NT2/D1 (cell line): ENCODE data around the gene USP16.

Experiments used
- DNase-seq: peaks from one replicate; pipeline ENCODE4 v3.0.0-alpha.2; 2011; ENCODE audit warnings: low read depth, low spot score
- H3K27me3 ChIP-seq: 2 replicates; pipeline ENCODE4 v1.6.0; 2011; ENCODE audit warnings: mild to moderate bottlenecking; ENCODE audit not compliant: insufficient read length, insufficient read depth
- H3K36me3 ChIP-seq: 2 replicates; pipeline ENCODE4 v1.6.1; 2011; ENCODE audit warnings: mild to moderate bottlenecking, low read length, mixed read lengths; ENCODE audit not compliant: insufficient read depth, insufficient read length
- H3K4me1 ChIP-seq: 2 replicates; pipeline ENCODE4 v1.5.1; 2011; ENCODE audit not compliant: insufficient read depth, insufficient read length
- H3K4me3 ChIP-seq: 2 replicates; pipeline ENCODE4 v1.5.1; 2011; ENCODE audit warnings: low read depth; ENCODE audit not compliant: insufficient read length
- H3K9ac ChIP-seq: 2 replicates; pipeline ENCODE4 v1.6.0; 2011; ENCODE audit warnings: low read depth; ENCODE audit not compliant: insufficient read length
- H3K9me3 ChIP-seq: 2 replicates; pipeline ENCODE4 v1.5.1; 2011; ENCODE audit warnings: mild to moderate bottlenecking, low read length; ENCODE audit not compliant: insufficient read depth
- SUZ12 ChIP-seq: IDR thresholded peaks from 2 replicates; pipeline ENCODE4 v1.6.1; 2011; ENCODE audit not compliant: insufficient read length, insufficient read depth; ENCODE audit errors: extremely low read depth
- YY1 ChIP-seq: IDR thresholded peaks from 2 replicates; pipeline ENCODE4 v1.6.1; 2011; ENCODE audit not compliant: insufficient read length, insufficient read depth
- ZNF274 ChIP-seq: IDR thresholded peaks from 2 replicates; pipeline ENCODE4 v1.6.1; 2011; ENCODE audit warnings: mild to moderate bottlenecking, low read depth, low read length

The USP16 gene

GRCh38 chr21:29077651-29078090 is 53.2 kb downstream of the USP16 start:
- no peak for DNase-seq
- no peaks in the 10 kb centered on the region for H3K36me3 ChIP-seq
- H3K9me3 ChIP-seq, result no peaks in the 10 kb centered on the region
- TF ChIP-seq SUZ12, result no peak
- TF ChIP-seq YY1, result no peak
- no peak overlapping the region for H3K9ac ChIP-seq
- H3K27me3 ChIP-seq, result no peaks in the 10 kb centered on the region
- H3K4me3 ChIP-seq, result no peak overlapping the region
- H3K4me1 ChIP-seq, result no peaks in the 10 kb centered on the region

DNA sequence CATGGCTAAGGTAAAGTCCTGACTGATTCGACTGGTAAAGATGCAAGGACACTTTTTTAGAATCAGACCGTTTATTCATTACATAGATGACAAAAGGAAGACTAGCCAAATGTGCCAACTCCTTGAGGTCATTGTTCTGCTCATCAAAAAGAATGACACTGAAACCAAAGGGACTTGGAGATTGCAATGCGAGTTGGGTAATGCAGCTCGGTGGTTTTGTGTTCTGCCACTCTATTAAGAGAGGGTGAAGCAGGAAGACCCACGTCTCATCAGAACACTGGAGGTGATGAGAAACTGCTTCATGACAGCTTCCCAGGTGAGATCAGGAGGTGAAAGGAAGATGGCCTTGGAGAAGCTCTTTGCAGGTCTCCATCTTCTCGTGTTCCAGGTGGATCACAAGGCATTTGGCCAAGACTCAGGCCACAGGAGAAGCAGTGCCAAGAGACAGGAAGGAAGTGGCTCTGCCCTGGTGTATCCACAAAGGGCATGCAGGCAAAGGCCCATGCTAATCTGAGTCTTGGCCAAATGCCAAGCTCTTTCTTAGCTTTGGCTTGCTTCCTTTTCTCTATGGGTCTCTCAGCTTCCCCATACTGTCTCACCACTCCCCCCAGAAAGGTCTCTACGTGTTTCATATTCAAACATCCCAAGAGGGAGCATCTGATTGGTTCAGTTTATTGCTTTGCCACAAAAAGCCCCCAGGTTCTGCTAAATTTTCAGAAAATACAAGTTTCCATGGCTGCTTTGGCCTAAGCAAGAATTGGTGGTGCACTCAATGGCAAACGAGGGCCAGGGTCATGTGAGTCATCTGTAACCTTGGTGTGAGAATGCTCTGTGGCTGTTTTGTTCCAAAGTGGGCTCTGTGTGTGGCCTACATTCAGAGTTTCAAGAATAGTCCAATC is 54.6 kb downstream of the USP16 start:
- Histone ChIP-seq H3K4me1 (no peaks in the 10 kb centered on the region), H3K9me3 (no peaks in the 10 kb centered on the region), H3K4me3 (no peak overlapping the region), H3K9ac (no peak overlapping the region), H3K36me3 (no peaks in the 10 kb centered on the region), H3K27me3 (no peaks in the 10 kb centered on the region)
- DNase-seq, result no peak
- TF ChIP-seq YY1 (no peak), SUZ12 (no peak), ZNF274 (no peak)

GRCh38 chr21:29080454-29080941 is 56.0 kb downstream of the USP16 start:
- H3K9me3 ChIP-seq, result no peaks in the 10 kb centered on the region
- no peaks in the 10 kb centered on the region for H3K27me3 ChIP-seq
- no peaks in the 10 kb centered on the region for H3K4me1 ChIP-seq
- H3K9ac ChIP-seq, result no peak overlapping the region
- H3K4me3 ChIP-seq, result no peak overlapping the region
- no peaks in the 10 kb centered on the region for H3K36me3 ChIP-seq
- no peak for DNase-seq
- TF ChIP-seq YY1, result no peak
- no peak for TF ChIP-seq ZNF274
- no peak for TF ChIP-seq SUZ12

GRCh38 chr21:29082046-29082815 is 57.8 kb downstream of the USP16 start:
- DNase-seq, result no peak
- TF ChIP-seq YY1 (no peak), SUZ12 (no peak), ZNF274 (no peak)

DNA sequence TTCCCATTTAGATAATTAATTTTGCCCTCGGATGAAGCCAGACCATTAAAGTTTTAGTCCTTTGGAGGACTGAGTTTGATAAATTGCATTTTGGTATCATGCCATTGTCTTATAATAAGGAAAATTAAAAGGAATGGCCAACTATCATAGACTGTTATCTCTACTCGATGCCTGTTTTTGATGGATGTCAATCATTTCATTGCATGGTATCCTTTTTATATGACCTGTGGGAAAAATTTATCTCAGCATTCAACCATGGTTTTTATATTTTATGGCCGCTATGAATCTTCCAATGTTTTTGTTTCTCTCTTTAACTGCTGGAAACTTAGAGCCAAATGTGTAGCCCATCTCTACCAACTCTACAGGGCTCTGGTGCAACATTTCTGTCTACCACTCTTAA is 58.8 kb downstream of the USP16 start:
- Histone ChIP-seq H3K9ac (no peak overlapping the region), H3K27me3 (no peaks in the 10 kb centered on the region), H3K9me3 (no peaks in the 10 kb centered on the region), H3K4me1 (no peaks in the 10 kb centered on the region), H3K36me3 (no peaks in the 10 kb centered on the region), H3K4me3 (no peak overlapping the region)
- TF ChIP-seq SUZ12 (no peak), YY1 (no peak), ZNF274 (no peak)
- no peak for DNase-seq

More at GRCh38 chr21:29082046-29082815, 57.8 kb downstream of the USP16 start:
- H3K9ac ChIP-seq, result no peak overlapping the region
- H3K27me3 ChIP-seq, result no peaks in the 10 kb centered on the region
- H3K4me1 ChIP-seq, result no peaks in the 10 kb centered on the region
- no peaks in the 10 kb centered on the region for H3K9me3 ChIP-seq
- no peak overlapping the region for H3K4me3 ChIP-seq
- H3K36me3 ChIP-seq, result no peaks in the 10 kb centered on the region

DNA sequence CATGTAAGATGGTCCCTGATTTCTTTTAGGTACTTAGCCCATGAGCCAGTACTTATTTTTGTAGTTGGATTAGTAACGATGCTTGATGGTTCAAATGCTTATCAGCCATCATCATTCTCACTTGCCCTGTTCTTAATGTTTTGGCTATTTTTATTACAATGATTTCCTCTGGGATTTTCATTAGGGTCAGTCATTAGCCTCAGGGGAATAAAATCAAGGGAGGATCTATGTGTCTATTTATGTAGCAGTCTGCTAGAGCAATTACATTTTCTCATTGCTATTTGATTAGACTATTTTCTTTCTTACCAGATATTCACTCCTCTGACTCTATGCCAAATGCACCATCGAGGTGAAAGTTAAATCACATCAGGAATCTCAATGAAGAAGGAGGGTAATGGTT is 59.9 kb downstream of the USP16 start:
- no peaks in the 10 kb centered on the region for H3K9me3 ChIP-seq
- TF ChIP-seq SUZ12 (no peak), ZNF274 (no peak), YY1 (no peak)
- H3K27me3 ChIP-seq, result no peaks in the 10 kb centered on the region
- H3K36me3 ChIP-seq, result no peaks in the 10 kb centered on the region
- DNase-seq, result no peak
- H3K4me3 ChIP-seq, result no peak overlapping the region
- H3K4me1 ChIP-seq, result no peaks in the 10 kb centered on the region
- no peak overlapping the region for H3K9ac ChIP-seq

GRCh38 chr21:29085106-29085752 is 60.8 kb downstream of the USP16 start:
- no peaks in the 10 kb centered on the region for H3K9me3 ChIP-seq
- H3K4me3 ChIP-seq, result no peak overlapping the region
- no peaks in the 10 kb centered on the region for H3K27me3 ChIP-seq
- no peaks in the 10 kb centered on the region for H3K4me1 ChIP-seq
- no peak for DNase-seq
- no peak overlapping the region for H3K9ac ChIP-seq
- TF ChIP-seq YY1 (no peak), SUZ12 (no peak), ZNF274 (no peak)
- no peaks in the 10 kb centered on the region for H3K36me3 ChIP-seq
